ENCODE results near the gene CDRT15L2.
"Not testable (repeated sequence)": the region's sequence is repeated elsewhere in the genome, so short reads cannot be mapped to it uniquely, and the experiment has no call there.

GRCh38 chr17:20541853-20542546 lies 37.5 kb upstream of the CDRT15L2 start:
- not testable (repeated sequence) for TF ChIP-seq CTCF (IDR thresholded peaks at IDR 0.05; ENCODE audit: low read depth, low read length, missing input control); JUND (IDR thresholded peaks at IDR 0.05); RAD21 (IDR thresholded peaks at IDR 0.05); ZBTB33 (IDR thresholded peaks at IDR 0.05); TAF1 (conservative IDR thresholded peaks at IDR 0.05)

Data from liver (tissue), 3 donors.